Measurements from ENCODE around the gene IVL.

The IVL gene

DNA sequence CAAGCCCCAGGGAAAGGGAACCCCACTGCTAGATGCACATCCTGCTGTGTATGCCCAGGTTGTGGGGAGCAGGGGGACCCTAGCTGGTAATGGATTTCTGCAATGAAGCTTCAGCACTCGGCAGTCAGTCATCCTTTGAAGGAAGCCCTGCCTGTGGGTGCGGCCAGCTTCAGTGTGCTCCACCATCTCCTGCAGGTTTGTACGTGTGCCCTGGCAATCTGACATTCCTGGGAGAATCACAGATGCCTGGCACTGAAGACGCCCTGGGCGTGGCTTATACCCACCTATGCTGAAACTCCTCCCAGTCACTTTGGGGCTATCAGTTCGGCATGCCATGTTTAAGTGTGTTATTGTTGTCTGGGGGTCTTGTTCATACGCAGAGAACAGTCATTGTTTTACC is 45.4 kb downstream of the IVL start:
- TF ChIP-seq, protein P1, sequence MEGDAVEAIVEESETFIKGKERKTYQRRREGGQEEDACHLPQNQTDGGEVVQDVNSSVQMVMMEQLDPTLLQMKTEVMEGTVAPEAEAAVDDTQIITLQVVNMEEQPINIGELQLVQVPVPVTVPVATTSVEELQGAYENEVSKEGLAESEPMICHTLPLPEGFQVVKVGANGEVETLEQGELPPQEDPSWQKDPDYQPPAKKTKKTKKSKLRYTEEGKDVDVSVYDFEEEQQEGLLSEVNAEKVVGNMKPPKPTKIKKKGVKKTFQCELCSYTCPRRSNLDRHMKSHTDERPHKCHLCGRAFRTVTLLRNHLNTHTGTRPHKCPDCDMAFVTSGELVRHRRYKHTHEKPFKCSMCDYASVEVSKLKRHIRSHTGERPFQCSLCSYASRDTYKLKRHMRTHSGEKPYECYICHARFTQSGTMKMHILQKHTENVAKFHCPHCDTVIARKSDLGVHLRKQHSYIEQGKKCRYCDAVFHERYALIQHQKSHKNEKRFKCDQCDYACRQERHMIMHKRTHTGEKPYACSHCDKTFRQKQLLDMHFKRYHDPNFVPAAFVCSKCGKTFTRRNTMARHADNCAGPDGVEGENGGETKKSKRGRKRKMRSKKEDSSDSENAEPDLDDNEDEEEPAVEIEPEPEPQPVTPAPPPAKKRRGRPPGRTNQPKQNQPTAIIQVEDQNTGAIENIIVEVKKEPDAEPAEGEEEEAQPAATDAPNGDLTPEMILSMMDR (IDR thresholded peaks at IDR 0.05) = no peak

DNA sequence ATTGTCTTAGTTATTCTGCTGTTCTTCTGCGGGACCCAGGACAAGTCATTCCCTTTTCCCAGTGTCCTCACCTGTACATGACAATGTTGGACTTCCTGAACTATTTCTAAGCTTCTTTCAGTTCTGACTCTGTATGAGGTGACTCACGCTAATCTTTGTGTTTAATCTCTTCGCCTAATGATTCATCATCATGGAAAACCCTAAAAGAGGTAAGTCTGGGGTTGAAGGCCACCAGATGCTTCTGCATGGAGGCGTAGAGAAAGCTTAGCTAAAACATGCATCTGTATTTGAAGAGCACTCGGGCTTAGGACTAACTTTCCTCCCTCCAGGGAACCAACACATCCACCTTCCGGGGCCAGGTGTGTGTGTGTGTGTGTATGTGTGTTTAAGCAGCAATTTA is 46.1 kb downstream of the IVL start:
- TF ChIP-seq, protein P1 (IDR thresholded peaks at IDR 0.05) = no peak

DNA sequence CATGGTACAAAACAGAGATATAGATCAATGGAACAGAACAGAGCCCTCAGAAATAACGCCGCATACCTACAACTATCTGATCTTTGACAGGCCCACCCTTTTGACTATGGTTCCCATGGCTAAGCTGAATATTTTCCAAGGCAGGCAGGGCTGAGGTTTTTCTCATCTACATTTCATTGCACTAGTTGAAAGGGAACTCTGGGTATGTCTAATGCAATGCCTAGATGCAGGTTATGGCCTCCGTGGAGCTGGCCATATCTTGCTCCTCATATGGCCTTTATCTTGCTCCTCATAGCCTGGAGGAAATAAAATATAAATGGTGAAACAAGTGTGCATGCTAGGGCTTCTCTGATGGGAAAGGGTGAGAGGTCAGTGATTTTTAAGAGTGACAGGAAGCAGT is 49.2 kb downstream of the IVL start:
- TF ChIP-seq, protein P1 (IDR thresholded peaks at IDR 0.05) = no peak

GRCh38 chr1:152959273-152959672 is 50.9 kb downstream of the IVL start:
- TF ChIP-seq, protein P1 (IDR thresholded peaks at IDR 0.05) = no peak

- TF ChIP-seq, protein P1 (IDR thresholded peaks at IDR 0.05) = no peak
Measured at GRCh38 chr1:152959801-152960451, 51.6 kb downstream of the IVL start.

DNA sequence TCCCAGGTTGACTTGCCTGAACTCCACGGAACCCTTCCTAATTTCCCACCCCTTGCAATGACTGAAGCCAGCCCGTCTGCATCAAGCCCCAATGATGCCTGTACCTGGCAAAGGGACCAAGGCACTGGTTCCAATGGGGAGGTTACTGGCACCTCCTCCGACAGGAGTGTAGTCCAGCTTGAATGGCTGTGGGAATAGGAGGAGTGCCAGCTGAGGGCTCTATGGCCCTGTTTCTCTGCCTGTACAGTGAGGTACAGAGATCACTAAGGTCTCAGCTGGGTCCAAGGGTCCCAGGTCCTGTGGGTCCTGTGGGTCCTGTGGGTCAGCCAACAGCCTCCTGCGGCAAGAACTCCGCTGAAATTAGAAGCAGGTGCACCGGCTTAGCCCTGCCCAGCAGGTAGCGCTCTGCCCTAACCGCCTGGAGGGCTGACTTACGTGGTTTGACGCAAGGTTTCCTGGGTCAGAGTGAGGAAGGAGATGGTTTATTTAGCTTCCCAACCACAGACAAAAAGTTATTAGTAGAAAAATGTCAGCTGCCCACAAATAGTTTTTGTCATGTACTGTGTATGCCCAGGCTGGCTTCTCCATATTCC is 52.2 kb downstream of the IVL start:
- TF ChIP-seq, protein P1 (IDR thresholded peaks at IDR 0.05) = peak; percentile 55

Measured in LNCAP (cell line).